ENCODE data around the gene NWD2.
A peak's percentile ranks its signal among the peaks of the same experiment; 100 is the strongest.

Gene NWD2

GRCh38 chr4:37225778-37226177 is 18.8 kb upstream of the NWD2 start:
- peaks cover 0 to 53% (median 0%) of the 10 kb centered on the region in 10 experiments; a peak in 4 of 20 replicates for H3K4me1 ChIP-seq
- H3K27me3 ChIP-seq: no peaks in the 10 kb centered on the region
- no peak for TF ChIP-seq Cebpa-rat (IDR thresholded peaks at IDR 0.05)

GRCh38 chr4:37232315-37232714 is 12.2 kb upstream of the NWD2 start:
- Histone ChIP-seq H4K20me1 (no peaks in the 10 kb centered on the region), H3K4me3 (no peak overlapping the region), H3K4me2 (no peak overlapping the region), H3K36me3 (no peaks in the 10 kb centered on the region), H3K27me3 (no peaks in the 10 kb centered on the region), H3K9me3 (replicated peaks in 1 of 11) (peaks cover 0 to 18% (median 0%) of the 10 kb centered on the region in 11 experiments; a peak in 3 of 22 replicates), H3K9ac (no peak overlapping the region), H3K4me1 (peaks cover 0 to 17% (median 0%) of the 10 kb centered on the region in 10 experiments; a peak in 4 of 20 replicates), H3K27ac (no peak overlapping the region)
- TF ChIP-seq Cebpa-rat (IDR thresholded peaks at IDR 0.05): no peak

More at GRCh38 chr4:37225778-37226177, 18.8 kb upstream of the NWD2 start:
- peak overlapping the region in 2 of 11 experiments; percentile 52 to 61; a peak in 3 of 22 replicates for H3K27ac ChIP-seq
- H3K9me3 ChIP-seq (replicated peaks in 1 of 11): peaks cover 0 to 36% (median 0%) of the 10 kb centered on the region in 11 experiments; a peak in 3 of 22 replicates
- no peaks in the 10 kb centered on the region for H3K36me3 ChIP-seq
- no peaks in the 10 kb centered on the region for H4K20me1 ChIP-seq
- H3K9ac ChIP-seq: no peak overlapping the region
- H3K4me3 ChIP-seq: no peak overlapping the region
- H3K4me2 ChIP-seq: peak overlapping the region in 2 of 11 experiments; percentile 50 to 51; a peak in 4 of 22 replicates

GRCh38 chr4:37236165-37236564 is 8.4 kb upstream of the NWD2 start:
- no peak for TF ChIP-seq Cebpa-rat (IDR thresholded peaks at IDR 0.05)
- Histone ChIP-seq H3K36me3 (no peaks in the 10 kb centered on the region), H3K9me3 (replicated peaks in 1 of 11) (peaks cover 0 to 5% (median 0%) of the 10 kb centered on the region in 11 experiments; a peak in 1 of 22 replicates), H3K4me2 (no peak overlapping the region), H3K4me1 (no peaks in the 10 kb centered on the region), H3K27ac (no peak overlapping the region), H4K20me1 (no peaks in the 10 kb centered on the region), H3K4me3 (no peak overlapping the region), H3K27me3 (no peaks in the 10 kb centered on the region), H3K9ac (no peak overlapping the region)

GRCh38 chr4:37241647-37242046 is 2.9 kb upstream of the NWD2 start:
- Histone ChIP-seq H3K27ac (no peak overlapping the region), H4K20me1 (no peaks in the 10 kb centered on the region), H3K4me2 (no peak overlapping the region), H3K4me1 (no peaks in the 10 kb centered on the region), H3K36me3 (no peaks in the 10 kb centered on the region), H3K27me3 (no peaks in the 10 kb centered on the region), H3K4me3 (no peak overlapping the region), H3K9ac (no peak overlapping the region), H3K9me3 (replicated peaks in 1 of 11) (peaks cover 24 to 30% (median 26%) of the 10 kb centered on the region in 11 experiments)
- TF ChIP-seq Cebpa-rat (IDR thresholded peaks at IDR 0.05): no peak

GRCh38 chr4:37243051-37243450 is 1.5 kb upstream of the NWD2 start:
- H4K20me1 ChIP-seq: no peaks in the 10 kb centered on the region
- H3K4me3 ChIP-seq: no peak overlapping the region
- no peak overlapping the region for H3K27ac ChIP-seq
- no peaks in the 10 kb centered on the region for H3K4me1 ChIP-seq
- no peaks in the 10 kb centered on the region for H3K27me3 ChIP-seq
- H3K36me3 ChIP-seq: no peaks in the 10 kb centered on the region
- H3K9me3 ChIP-seq (replicated peaks in 1 of 11): peaks cover 24 to 29% (median 26%) of the 10 kb centered on the region in 11 experiments
- no peak for TF ChIP-seq Cebpa-rat (IDR thresholded peaks at IDR 0.05)
- H3K9ac ChIP-seq: no peak overlapping the region
- no peak overlapping the region for H3K4me2 ChIP-seq

GRCh38 chr4:37243722-37244582 is 591 bp upstream of the NWD2 start:
- H3K27me3 ChIP-seq: no peaks in the 10 kb centered on the region
- TF ChIP-seq Cebpa-rat (IDR thresholded peaks at IDR 0.05): no peak
- no peaks in the 10 kb centered on the region for H3K4me1 ChIP-seq
- no peaks in the 10 kb centered on the region for H3K36me3 ChIP-seq
- no peak overlapping the region for H3K4me2 ChIP-seq
- H3K27ac ChIP-seq: no peak overlapping the region
- H3K4me3 ChIP-seq: no peak overlapping the region
- no peaks in the 10 kb centered on the region for H4K20me1 ChIP-seq
- no peak overlapping the region for H3K9ac ChIP-seq
- H3K9me3 ChIP-seq (replicated peaks in 1 of 11): peaks cover 24 to 29% (median 26%) of the 10 kb centered on the region in 11 experiments

GRCh38 chr4:37245391-37245954 is 930 bp downstream of the NWD2 start:
- Histone ChIP-seq H3K27me3 (no peaks in the 10 kb centered on the region), H3K4me2 (no peak overlapping the region), H3K27ac (no peak overlapping the region), H3K4me3 (no peak overlapping the region), H3K4me1 (no peaks in the 10 kb centered on the region), H3K9me3 (replicated peaks in 1 of 11) (peaks cover 24 to 29% (median 26%) of the 10 kb centered on the region in 11 experiments), H3K36me3 (no peaks in the 10 kb centered on the region), H3K9ac (no peak overlapping the region), H4K20me1 (no peaks in the 10 kb centered on the region)
- TF ChIP-seq Cebpa-rat (IDR thresholded peaks at IDR 0.05): no peak

GRCh38 chr4:37246891-37247290 is 2.3 kb downstream of the NWD2 start:
- Histone ChIP-seq H3K4me3 (no peak overlapping the region), H3K9ac (no peak overlapping the region), H3K27me3 (no peaks in the 10 kb centered on the region), H4K20me1 (no peaks in the 10 kb centered on the region), H3K4me1 (no peaks in the 10 kb centered on the region), H3K36me3 (no peaks in the 10 kb centered on the region), H3K4me2 (no peak overlapping the region), H3K27ac (no peak overlapping the region), H3K9me3 (replicated peaks in 1 of 11) (peaks cover 24 to 29% (median 26%) of the 10 kb centered on the region in 11 experiments)
- TF ChIP-seq Cebpa-rat (IDR thresholded peaks at IDR 0.05): no peak

GRCh38 chr4:37258221-37258620 is 13.7 kb downstream of the NWD2 start:
- no peaks in the 10 kb centered on the region for H3K36me3 ChIP-seq
- no peaks in the 10 kb centered on the region for H3K27me3 ChIP-seq
- no peak overlapping the region for H3K9ac ChIP-seq
- no peaks in the 10 kb centered on the region for H4K20me1 ChIP-seq
- no peak overlapping the region for H3K4me2 ChIP-seq
- no peaks in the 10 kb centered on the region for H3K4me1 ChIP-seq
- no peak overlapping the region for H3K4me3 ChIP-seq
- TF ChIP-seq Cebpa-rat (IDR thresholded peaks at IDR 0.05): no peak
- H3K9me3 ChIP-seq (replicated peaks in 1 of 11): no peaks in the 10 kb centered on the region
- no peak overlapping the region for H3K27ac ChIP-seq
